A549 (cell line): Measurements from ENCODE around the gene MSRB3. TPM values are rescaled to one million over a fixed set of nuclear protein-coding genes. Genes with fewer than 3 reads are reported as not detected.

Source experiments
- ATAC-seq, 2 experiments: fragments of 200-7000 bp in 1 of 2; fragments of >200 bp in 1 of 2; cut with Nextera tagmentation in 1 of 2; cut with Tn5 transposase in 1 of 2; 3 replicates each; pipeline versions ENCODE4 v1.8.0 to v1.9.1; 2018 to 2020; ENCODE audit warnings: mild to moderate bottlenecking in 1 of 2, moderate library complexity in 1 of 2
- CTCF ChIA-PET: fragments of 300-600 bp; sonication (Branson Sonifier 250); formaldehyde crosslinking; extraction: SDS; loops from one replicate; lab custom pipeline; 2021; ENCODE audit warnings: antibody characterized with exemption, inconsistent platforms; lab: Yijun Ruan, JAX
- POLR2A ChIA-PET: fragments of 350-600 bp; formaldehyde crosslinking; extraction: SDS; loops from one replicate; lab custom pipeline; 2021; ENCODE audit warnings: antibody characterized with exemption, inconsistent platforms; lab: Yijun Ruan, JAX
- DNase-seq, 2 experiments: peaks; one replicate each; pipeline versions ENCODE4 v3.0.0 to v3.0.0-alpha.2; 2011 to 2016; ENCODE audit warnings: low read depth in 1 of 2, low spot score in 1 of 2
- FAIRE-seq: peaks from 2 replicates; lab custom pipeline; 2011; peaks lifted over from hg19 to GRCh38; lab: Jason Lieb, UNC
- H3K27ac ChIP-seq, 2 experiments: fragments of >200 bp; sonication (Bioruptor Twin); formaldehyde crosslinking; 3 replicates each; pipeline ENCODE4 v1.5.1; 2016 to 2017
- H3K4me1 ChIP-seq: fragments of >200 bp; sonication (Bioruptor Twin); formaldehyde crosslinking; 3 replicates; pipeline ENCODE4 v1.6.1; 2016
- H3K4me2 ChIP-seq: fragments of >200 bp; sonication (Bioruptor Twin); formaldehyde crosslinking; 3 replicates; pipeline ENCODE4 v1.6.1; 2016
- H3K4me3 ChIP-seq: fragments of >200 bp; sonication (Bioruptor Twin); formaldehyde crosslinking; 3 replicates; pipeline ENCODE4 v1.5.1; 2016
- H3K9me3 ChIP-seq: fragments of >200 bp; sonication (Bioruptor Twin); formaldehyde crosslinking; 3 replicates; pipeline ENCODE4 v1.6.1; 2016
- ATOH8 ChIP-seq: fragments of 250-450 bp; sonication (Bioruptor Pico); IDR thresholded peaks from 2 replicates; pipeline ENCODE4 v1.5.0; 2020; ENCODE audit warnings: low read depth, mild to moderate bottlenecking, moderate library complexity
- BHLHE40 ChIP-seq: IDR thresholded peaks from 2 replicates; pipeline ENCODE4 v1.6.1; 2012; ENCODE audit warnings: low read depth, low read length, inconsistent platforms
- CBX2 ChIP-seq: fragments of 200-600 bp; sonication (generic); IDR thresholded peaks from 2 replicates; pipeline ENCODE4 v1.6.1; 2016; ENCODE audit warnings: low read depth, mild to moderate bottlenecking, borderline replicate concordance
- CEBPB ChIP-seq, 2 experiments: fragments of >200 bp in 1 of 2; sonication (Bioruptor Twin) in 1 of 2; formaldehyde crosslinking in 1 of 2; IDR thresholded peaks; 2 replicates each; pipeline ENCODE4 v1.6.1; 2012 to 2016
- EHF ChIP-seq: fragments of 250-450 bp; sonication (Bioruptor Pico); IDR thresholded peaks from 2 replicates; pipeline ENCODE4 v1.5.0; 2020; ENCODE audit warnings: mild to moderate bottlenecking
- HOXA7 ChIP-seq: fragments of 250-450 bp; sonication (Bioruptor Pico); IDR thresholded peaks from 2 replicates; pipeline ENCODE4 v1.5.0; 2020; ENCODE audit warnings: mild to moderate bottlenecking, moderate library complexity
- HOXB13 ChIP-seq: fragments of 250-450 bp; sonication (Bioruptor Pico); IDR thresholded peaks from 2 replicates; pipeline ENCODE4 v1.5.0; 2020; ENCODE audit warnings: low read depth, mild to moderate bottlenecking, moderate library complexity
- HOXB5 ChIP-seq: fragments of 250-450 bp; sonication (Bioruptor Pico); IDR thresholded peaks from 2 replicates; pipeline ENCODE4 v1.5.0; 2020; ENCODE audit warnings: mild to moderate bottlenecking, moderate library complexity
- JUN ChIP-seq, 2 experiments: fragments of >200 bp; sonication (Bioruptor Twin); formaldehyde crosslinking; IDR thresholded peaks; 2 replicates in 1 of 2; 3 replicates in 1 of 2; pipeline ENCODE4 v1.6.1; 2016 to 2017
- JUNB ChIP-seq: fragments of >200 bp; sonication (Bioruptor Twin); formaldehyde crosslinking; IDR thresholded peaks from 2 replicates; pipeline ENCODE4 v1.6.1; 2016
- KDM1A ChIP-seq: fragments of 200-600 bp; sonication (generic); IDR thresholded peaks from 2 replicates; pipeline ENCODE4 v1.6.1; 2016; ENCODE audit warnings: low read depth, mild to moderate bottlenecking
- MAZ ChIP-seq: fragments of 150-350 bp; IDR thresholded peaks from 2 replicates; pipeline ENCODE4 v1.6.1; 2014; ENCODE audit warnings: antibody characterized with exemption, low read depth, low read length, borderline replicate concordance
- MYC ChIP-seq: IDR thresholded peaks from 2 replicates; pipeline ENCODE4 v1.6.1; 2012; ENCODE audit warnings: mild to moderate bottlenecking, inconsistent platforms, low read length, improper control_type of control experiment, borderline replicate concordance
- NFE2L2 ChIP-seq: fragments of 150-350 bp; conservative IDR thresholded peaks from 2 replicates; pipeline ENCODE4 v1.6.1; 2014; ENCODE audit warnings: low read length
- NPAS2 ChIP-seq: fragments of 250-450 bp; sonication (Bioruptor Pico); IDR thresholded peaks from 2 replicates; pipeline ENCODE4 v1.8.0; 2022; ENCODE audit warnings: mild to moderate bottlenecking, moderate library complexity, borderline replicate concordance
- PHF8 ChIP-seq: fragments of 200-600 bp; sonication (generic); IDR thresholded peaks from 2 replicates; pipeline ENCODE4 v1.6.1; 2016; ENCODE audit warnings: low read depth, mild to moderate bottlenecking, antibody characterized with exemption, moderate library complexity, borderline replicate concordance
- RAD21 ChIP-seq, 2 experiments: fragments of >200 bp in 1 of 2; sonication (Bioruptor Twin) in 1 of 2; formaldehyde crosslinking in 1 of 2; IDR thresholded peaks in 1 of 2; conservative IDR thresholded peaks in 1 of 2; 2 replicates in 1 of 2; 3 replicates in 1 of 2; pipeline ENCODE4 v1.6.1; 2012 to 2018; ENCODE audit warnings: inconsistent platforms in 1 of 2
- RCOR1 ChIP-seq: fragments of 150-350 bp; IDR thresholded peaks from 2 replicates; pipeline ENCODE4 v1.6.1; 2014; ENCODE audit warnings: antibody characterized with exemption, low read length, low read depth
- RNF2 ChIP-seq: fragments of 200-600 bp; sonication (generic); IDR thresholded peaks from 2 replicates; pipeline ENCODE4 v1.6.1; 2016; ENCODE audit warnings: low read depth, mild to moderate bottlenecking, antibody characterized with exemption, moderate library complexity, borderline replicate concordance
- SREBF2 ChIP-seq: fragments of 450-650 bp; IDR thresholded peaks from 2 replicates; pipeline ENCODE4 v1.6.1; 2014; ENCODE audit warnings: mild to moderate bottlenecking, moderate library complexity
- ZC3H11A ChIP-seq: fragments of 450-650 bp; IDR thresholded peaks from 2 replicates; pipeline ENCODE4 v1.6.1; 2014; ENCODE audit warnings: antibody characterized with exemption, mild to moderate bottlenecking
- ZSCAN20 ChIP-seq: fragments of 250-450 bp; sonication (Bioruptor Pico); IDR thresholded peaks from 2 replicates; pipeline ENCODE4 v1.8.0; 2022; ENCODE audit warnings: mild to moderate bottlenecking, moderate library complexity
- WGBS: methylation state at CpG from one replicate; pipeline ENCODE4 v1.1.6; 2017; ENCODE audit errors: missing lambda C conversion rate; 5-methylcytosine and 5-hydroxymethylcytosine counted together
- polyA plus RNA-seq, 4 experiments: library from polyadenylated mRNA; depleted of rRNA in 3 of 4; stranded (reverse); fragments of >200 nt; fragmentation: RNase III in 1 of 4; extraction: RNeasy Plus Mini Kit Qiagen cat#74134 plus additional on column Dnase treatment in 1 of 4; gene quantifications; 2 replicates in 3 of 4; 3 replicates in 1 of 4; pipeline ENCODE4 v1.2.3, GENCODE V29; 2011 to 2017
- TF ChIP-seq, protein P1 (sequence below): IDR thresholded peaks from 2 replicates; pipeline ENCODE4 v1.6.1; 2012; ENCODE audit warnings: low read depth, borderline replicate concordance
- TF ChIP-seq, protein P2 (sequence below): fragments of 150-350 bp; IDR thresholded peaks from 2 replicates; pipeline ENCODE4 v1.6.1; 2014; ENCODE audit warnings: low read depth, mild to moderate bottlenecking, low read length
- TF ChIP-seq, protein P3 (sequence below): IDR thresholded peaks from 2 replicates; pipeline ENCODE4 v1.6.1; 2012
- TF ChIP-seq, protein P4 (sequence below): fragments of >200 bp; sonication (Bioruptor Twin); formaldehyde crosslinking; IDR thresholded peaks from 2 replicates; pipeline ENCODE4 v1.6.1; 2016
- TF ChIP-seq, protein P5 (sequence below): IDR thresholded peaks from 2 replicates; pipeline ENCODE4 v1.6.1; 2012

MSRB3 gene
- polyA plus RNA-seq, 2 of the 4 experiments (the other 2 are of a cell fraction), result 25.2 to 46.1 TPM

DNA sequence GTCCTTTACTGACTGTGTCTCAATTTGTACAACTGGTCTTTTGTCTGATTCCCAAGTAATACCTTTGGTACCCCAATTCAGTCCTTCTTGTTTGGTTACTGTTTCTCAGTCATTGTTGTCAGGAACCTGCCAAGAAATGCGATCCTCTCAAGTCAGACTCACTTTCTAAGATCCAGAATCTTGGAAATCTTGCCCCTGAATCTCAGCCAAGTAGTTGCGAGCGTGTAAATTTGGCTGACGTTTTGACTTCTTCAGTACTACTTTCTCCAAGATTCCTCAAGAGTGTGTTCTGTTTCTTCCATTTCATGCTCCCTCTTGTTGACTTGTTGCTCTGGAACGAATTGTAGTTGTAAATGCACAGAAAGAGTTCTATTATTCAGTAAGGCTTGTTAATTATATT, 114.0 kb downstream of the MSRB3 start:
- H3K4me3 ChIP-seq, result no peak overlapping the region
- ChIA-PET POLR2A (no interaction called here), CTCF (interaction anchor here (0.6 kb wide), 1 partner anchor 376 kb away, joined by 3 read pairs; no protein-coding TSS in a partner anchor)
- no peak overlapping the region for H3K27ac ChIP-seq
- H3K9me3 ChIP-seq, result peaks cover 11% of the 10 kb centered on the region; the same call in 2 of the 3 replicates
- 82% methylated on average over 5 of the region's 5 CpGs for WGBS
- no peak for FAIRE-seq
- no peak for ATAC-seq
- TF ChIP-seq, protein P1, sequence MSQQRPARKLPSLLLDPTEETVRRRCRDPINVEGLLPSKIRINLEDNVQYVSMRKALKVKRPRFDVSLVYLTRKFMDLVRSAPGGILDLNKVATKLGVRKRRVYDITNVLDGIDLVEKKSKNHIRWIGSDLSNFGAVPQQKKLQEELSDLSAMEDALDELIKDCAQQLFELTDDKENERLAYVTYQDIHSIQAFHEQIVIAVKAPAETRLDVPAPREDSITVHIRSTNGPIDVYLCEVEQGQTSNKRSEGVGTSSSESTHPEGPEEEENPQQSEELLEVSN, result no peak
- no peak for TF ChIP-seq ZSCAN20
- no peak for TF ChIP-seq PHF8
- no peak for TF ChIP-seq HOXB13 (CRISPR knock-in tag)
- no peak for TF ChIP-seq ZC3H11A
- no peak for TF ChIP-seq HOXB5 (CRISPR knock-in tag)
- TF ChIP-seq, protein P2, sequence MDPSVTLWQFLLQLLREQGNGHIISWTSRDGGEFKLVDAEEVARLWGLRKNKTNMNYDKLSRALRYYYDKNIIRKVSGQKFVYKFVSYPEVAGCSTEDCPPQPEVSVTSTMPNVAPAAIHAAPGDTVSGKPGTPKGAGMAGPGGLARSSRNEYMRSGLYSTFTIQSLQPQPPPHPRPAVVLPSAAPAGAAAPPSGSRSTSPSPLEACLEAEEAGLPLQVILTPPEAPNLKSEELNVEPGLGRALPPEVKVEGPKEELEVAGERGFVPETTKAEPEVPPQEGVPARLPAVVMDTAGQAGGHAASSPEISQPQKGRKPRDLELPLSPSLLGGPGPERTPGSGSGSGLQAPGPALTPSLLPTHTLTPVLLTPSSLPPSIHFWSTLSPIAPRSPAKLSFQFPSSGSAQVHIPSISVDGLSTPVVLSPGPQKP, result no peak
- no peak for TF ChIP-seq SREBF2
- no peak for TF ChIP-seq ATOH8 (CRISPR knock-in tag)
- TF ChIP-seq CBX2, result no peak
- TF ChIP-seq RCOR1, result no peak
- TF ChIP-seq, protein P3, sequence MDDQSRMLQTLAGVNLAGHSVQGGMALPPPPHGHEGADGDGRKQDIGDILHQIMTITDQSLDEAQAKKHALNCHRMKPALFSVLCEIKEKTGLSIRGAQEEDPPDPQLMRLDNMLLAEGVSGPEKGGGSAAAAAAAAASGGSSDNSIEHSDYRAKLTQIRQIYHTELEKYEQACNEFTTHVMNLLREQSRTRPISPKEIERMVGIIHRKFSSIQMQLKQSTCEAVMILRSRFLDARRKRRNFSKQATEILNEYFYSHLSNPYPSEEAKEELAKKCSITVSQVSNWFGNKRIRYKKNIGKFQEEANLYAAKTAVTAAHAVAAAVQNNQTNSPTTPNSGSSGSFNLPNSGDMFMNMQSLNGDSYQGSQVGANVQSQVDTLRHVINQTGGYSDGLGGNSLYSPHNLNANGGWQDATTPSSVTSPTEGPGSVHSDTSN, result no peak
- TF ChIP-seq, protein P4, sequence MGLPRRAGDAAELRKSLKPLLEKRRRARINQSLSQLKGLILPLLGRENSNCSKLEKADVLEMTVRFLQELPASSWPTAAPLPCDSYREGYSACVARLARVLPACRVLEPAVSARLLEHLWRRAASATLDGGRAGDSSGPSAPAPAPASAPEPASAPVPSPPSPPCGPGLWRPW, result no peak
- H3K4me1 ChIP-seq, result no peaks in the 10 kb centered on the region
- H3K4me2 ChIP-seq, result no peak overlapping the region
- DNase-seq, result no peak

- no peak overlapping the region for H3K4me2 ChIP-seq
- WGBS, result 79% methylated on average over 5 of the region's 5 CpGs
- POLR2A ChIA-PET, result no interaction called here
- TF ChIP-seq, protein P5, sequence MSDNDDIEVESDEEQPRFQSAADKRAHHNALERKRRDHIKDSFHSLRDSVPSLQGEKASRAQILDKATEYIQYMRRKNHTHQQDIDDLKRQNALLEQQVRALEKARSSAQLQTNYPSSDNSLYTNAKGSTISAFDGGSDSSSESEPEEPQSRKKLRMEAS, result no peak
- TF ChIP-seq MAZ, result no peak
- no peak for TF ChIP-seq HOXA7
- no peak for TF ChIP-seq NPAS2 (CRISPR knock-in tag)
- no peak for TF ChIP-seq RNF2
- no peak for TF ChIP-seq KDM1A
- no peak for TF ChIP-seq NFE2L2
- TF ChIP-seq SREBF2, result no peak
- no peak for TF ChIP-seq HOXB5 (CRISPR knock-in tag)
- no peak for TF ChIP-seq EHF
- no peak for TF ChIP-seq JUNB
- no peak for TF ChIP-seq RAD21 (conservative IDR thresholded peaks at IDR 0.05 in 1 of 2, IDR thresholded peaks at IDR 0.05 in 1 of 2)
- TF ChIP-seq CEBPB (IDR thresholded peaks at IDR 0.05), result no peak
- no peak for TF ChIP-seq JUN (IDR thresholded peaks at IDR 0.05)
- TF ChIP-seq MYC, result no peak
- no peak for TF ChIP-seq BHLHE40
- TF ChIP-seq, all 56 proteins: peak for 0
- Histone ChIP-seq H3K4me1 (no peaks in the 10 kb centered on the region), H3K9me3 (peaks cover 11% of the 10 kb centered on the region; the same call in 1 of the 3 replicates), H3K27ac (no peak overlapping the region), H3K4me3 (no peak overlapping the region)
- CTCF ChIA-PET, result interaction anchor here (0.9 kb wide), 1 partner anchor 16 kb away, joined by 3 read pairs; no protein-coding TSS in a partner anchor
- DNase-seq (no peak), FAIRE-seq (no peak), ATAC-seq (no peak)
These were observed 124.7 kb downstream of the MSRB3 start for GRCh38 chr12:65403188-65403587.
